HepG2 (cell line): ENCODE results near the gene IQCM.

Source experiments
- HDAC6 ChIP-seq: fragments of 200-600 bp; sonication (generic); IDR thresholded peaks from 2 replicates; pipeline ENCODE4 v1.7.0; 2017; ENCODE audit warnings: mild to moderate bottlenecking, antibody characterized with exemption, low read length, low read depth
- PAX8 ChIP-seq: sonication (generic); formaldehyde crosslinking; IDR thresholded peaks from 2 replicates; pipeline ENCODE4 v1.8.0; 2022; ENCODE audit warnings: mild to moderate bottlenecking, missing genetic modification reagents, borderline replicate concordance

DNA sequence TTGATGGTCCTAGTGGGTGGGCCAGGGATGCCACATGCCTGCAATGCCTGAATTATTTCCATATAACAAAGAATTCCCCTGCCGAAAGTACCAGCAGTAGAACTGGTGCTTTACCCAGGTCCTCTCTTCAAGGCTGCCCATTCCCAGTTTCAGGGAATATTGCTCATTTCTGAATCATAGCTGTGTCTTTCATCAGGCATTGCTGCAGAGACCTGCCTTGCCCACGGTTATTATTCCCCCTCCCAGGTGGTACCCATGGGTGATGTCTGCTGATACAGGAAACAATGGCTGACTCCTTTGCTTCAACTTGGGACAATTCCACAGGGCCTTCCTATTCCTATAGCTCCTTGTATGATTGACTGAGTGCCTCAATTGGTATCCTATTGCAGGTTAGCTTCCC, 9.7 kb upstream of the IQCM start:
- TF ChIP-seq PAX8 (CRISPR knock-in tag) (no peak), HDAC6 (no peak)
